ENCODE results near the gene ERCC3. TPM values are rescaled to one million over a fixed set of nuclear protein-coding genes. Genes with fewer than 3 reads are reported as not detected.
A peak's percentile ranks its signal among the peaks of the same experiment; 100 is the strongest.

ERCC3 gene
- total and polyA plus RNA-seq, 4 experiments from 2014 or later, result 22.3 to 62.9 (median 44.3) TPM

- Histone ChIP-seq H3K27ac (ENCODE audit: low read depth, low read length) (no peak overlapping the region), H3K9me3 (ENCODE audit: control insufficient read depth in 1 of 2, low read length in 2 of 2) (no peaks in the 10 kb centered on the region), H3K4me1 (ENCODE audit: insufficient read depth, low read length) (no peaks in the 10 kb centered on the region), H3K4me3 (ENCODE audit: low read length in 2 of 2) (no peak overlapping the region), H3K27me3 (ENCODE audit: insufficient read depth, low read length) (no peaks in the 10 kb centered on the region), H3K36me3 (ENCODE audit: insufficient read depth, low read length) (peaks cover 49% of the 10 kb centered on the region)
- H3K4me1 Mint-ChIP-seq, result no peaks in the 10 kb centered on the region
- CTCF ChIA-PET (ENCODE audit: partially characterized antibody), result no interaction called here
- no peak for DNase-seq
- peak overlapping the region in 1 of 7 donors; percentile 13 for H3K27ac Mint-ChIP-seq
- H3K36me3 Mint-ChIP-seq, result peaks cover 42 to 74% of the 10 kb centered on the region in 2 donors
- POLR2A ChIA-PET (ENCODE audit: partially characterized antibody), result no interaction called here
- no peak overlapping the region for H3K4me3 Mint-ChIP-seq
- intact Hi-C loops (cut with micrococcal nuclease), result no loop called here
- no peaks in the 10 kb centered on the region for H3K27me3 Mint-ChIP-seq
- H3K9me3 Mint-ChIP-seq, result no peaks in the 10 kb centered on the region
These were observed 15.5 kb upstream of the ERCC3 start for GRCh38 chr2:127309468-127309867.

GRCh38 chr2:127308586-127309138 lies 14.7 kb upstream of the ERCC3 start:
- H3K4me3 Mint-ChIP-seq, result no peak overlapping the region
- H3K4me1 Mint-ChIP-seq, result no peaks in the 10 kb centered on the region
- no peaks in the 10 kb centered on the region for H3K27me3 Mint-ChIP-seq

GRCh38 chr2:127305990-127306585 lies 12.1 kb upstream of the ERCC3 start:
- ChIA-PET CTCF (ENCODE audit: partially characterized antibody) (no interaction called here), POLR2A (ENCODE audit: partially characterized antibody) (no interaction called here)
- H3K27ac ChIP-seq (ENCODE audit: low read depth, low read length), result no peak overlapping the region
- Mint-ChIP-seq H3K27ac (peak overlapping the region in 2 of 7 donors; percentile 46 to 66), H3K27me3 (no peaks in the 10 kb centered on the region), H3K36me3 (peaks cover 20 to 51% of the 10 kb centered on the region in 2 donors), H3K4me3 (no peak overlapping the region), H3K9me3 (no peaks in the 10 kb centered on the region), H3K4me1 (no peaks in the 10 kb centered on the region)
- H3K4me1 ChIP-seq (ENCODE audit: insufficient read depth, low read length), result no peaks in the 10 kb centered on the region
- intact Hi-C loops (cut with micrococcal nuclease), result no loop called here
- DNase-seq, result no peak
- H3K27me3 ChIP-seq (ENCODE audit: insufficient read depth, low read length), result no peaks in the 10 kb centered on the region
- H3K36me3 ChIP-seq (ENCODE audit: insufficient read depth, low read length), result peaks cover 29% of the 10 kb centered on the region
- no peak overlapping the region for H3K4me3 ChIP-seq (ENCODE audit: low read length in 2 of 2)
- no peaks in the 10 kb centered on the region for H3K9me3 ChIP-seq (ENCODE audit: control insufficient read depth in 1 of 2, low read length in 2 of 2)

More at GRCh38 chr2:127308586-127309138, 14.7 kb upstream of the ERCC3 start:
- Mint-ChIP-seq H3K9me3 (no peaks in the 10 kb centered on the region), H3K36me3 (peaks cover 36 to 69% of the 10 kb centered on the region in 2 donors), H3K27ac (peak overlapping the region in 2 of 7 donors; percentile 12 to 68)
- DNase-seq, result no peak
- ChIA-PET POLR2A (ENCODE audit: partially characterized antibody) (no interaction called here), CTCF (ENCODE audit: partially characterized antibody) (no interaction called here)
- Histone ChIP-seq H3K36me3 (ENCODE audit: insufficient read depth, low read length) (peaks cover 40% of the 10 kb centered on the region), H3K27ac (ENCODE audit: low read depth, low read length) (no peak overlapping the region), H3K27me3 (ENCODE audit: insufficient read depth, low read length) (no peaks in the 10 kb centered on the region), H3K4me1 (ENCODE audit: insufficient read depth, low read length) (no peaks in the 10 kb centered on the region), H3K9me3 (ENCODE audit: control insufficient read depth in 1 of 2, low read length in 2 of 2) (no peaks in the 10 kb centered on the region), H3K4me3 (ENCODE audit: low read length in 2 of 2) (no peak overlapping the region)
- intact Hi-C loops (cut with micrococcal nuclease), result no loop called here

DNA sequence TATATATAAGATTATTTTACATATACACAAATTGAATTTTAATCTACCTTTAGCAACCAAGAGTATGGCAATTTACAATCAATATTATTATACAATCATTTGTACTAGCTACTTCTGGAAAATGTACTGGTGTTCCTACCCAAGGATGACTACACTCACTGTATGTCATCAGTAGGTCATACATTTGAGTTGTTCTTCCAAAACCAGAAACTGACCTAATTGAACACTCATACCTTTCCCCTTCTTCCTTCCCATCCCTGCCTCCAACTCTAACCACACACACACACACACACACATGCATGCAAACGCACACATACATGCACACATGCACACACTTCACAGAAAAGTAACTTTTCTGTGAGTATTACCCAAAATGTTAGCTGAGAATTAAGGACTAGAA lies 8.2 kb upstream of the ERCC3 start:
- intact Hi-C loops (cut with micrococcal nuclease), result no loop called here
- POLR2A ChIA-PET (ENCODE audit: partially characterized antibody), result no interaction called here

GRCh38 chr2:127293386-127293747 lies 577 bp downstream of the ERCC3 start:
- H3K4me3 Mint-ChIP-seq, result peak overlapping the region; percentile 96 to 99 (median 98)
- H3K27me3 Mint-ChIP-seq, result no peaks in the 10 kb centered on the region
- Histone ChIP-seq H3K36me3 (ENCODE audit: insufficient read depth, low read length) (peaks cover 30% of the 10 kb centered on the region), H3K27me3 (ENCODE audit: insufficient read depth, low read length) (no peaks in the 10 kb centered on the region), H3K4me3 (ENCODE audit: low read length in 2 of 2) (peak overlapping the region; percentile 63 to 96), H3K27ac (ENCODE audit: low read depth, low read length) (peak overlapping the region; percentile 86), H3K9me3 (ENCODE audit: control insufficient read depth in 1 of 2, low read length in 2 of 2) (no peaks in the 10 kb centered on the region), H3K4me1 (ENCODE audit: insufficient read depth, low read length) (peaks cover 13% of the 10 kb centered on the region)
- peaks cover 23 to 51% (median 29%) of the 10 kb centered on the region in 4 donors for H3K4me1 Mint-ChIP-seq
- intact Hi-C loops (cut with micrococcal nuclease), result loop anchor here (5.0 to 10.0 kb wide), 2 partner anchors 209 to 799 kb away; partner anchors contain the start of gene UGGT1
- CTCF ChIA-PET (ENCODE audit: partially characterized antibody), result interaction anchor here (1.0 to 1.7 kb wide), 4 partner anchors 31 to 232 kb away, joined by 3 to 11 read pairs (median 4); no protein-coding TSS in a partner anchor
- DNase-seq, result no peak
- H3K27ac Mint-ChIP-seq, result peak overlapping the region; percentile 81 to 98 (median 95)
- H3K9me3 Mint-ChIP-seq, result no peaks in the 10 kb centered on the region
- peaks cover 37 to 49% of the 10 kb centered on the region in 2 donors for H3K36me3 Mint-ChIP-seq
- POLR2A ChIA-PET (ENCODE audit: partially characterized antibody), result interaction anchor here (0.9 to 2.1 kb wide), 7 partner anchors 10 to 233 kb away, joined by 3 to 11 read pairs (median 3); partner anchors contain the start of genes IWS1 and MAP3K2

More for the DNA sequence above, 8.2 kb upstream of the ERCC3 start:
- Histone ChIP-seq H3K9me3 (ENCODE audit: control insufficient read depth in 1 of 2, low read length in 2 of 2) (no peaks in the 10 kb centered on the region), H3K27me3 (ENCODE audit: insufficient read depth, low read length) (no peaks in the 10 kb centered on the region), H3K27ac (ENCODE audit: low read depth, low read length) (no peak overlapping the region), H3K4me3 (ENCODE audit: low read length in 2 of 2) (no peak overlapping the region), H3K4me1 (ENCODE audit: insufficient read depth, low read length) (no peaks in the 10 kb centered on the region), H3K36me3 (ENCODE audit: insufficient read depth, low read length) (peaks cover 13% of the 10 kb centered on the region)
- no peaks in the 10 kb centered on the region for H3K4me1 Mint-ChIP-seq
- H3K4me3 Mint-ChIP-seq, result no peak overlapping the region
- no peaks in the 10 kb centered on the region for H3K27me3 Mint-ChIP-seq
- H3K36me3 Mint-ChIP-seq, result peaks cover 4 to 26% of the 10 kb centered on the region in 2 donors
- H3K9me3 Mint-ChIP-seq, result no peaks in the 10 kb centered on the region
- CTCF ChIA-PET (ENCODE audit: partially characterized antibody), result interaction anchor here (0.8 kb wide), 1 partner anchor 177 kb away, joined by 4 read pairs; no protein-coding TSS in a partner anchor
- peak overlapping the region in 1 of 7 donors; percentile 1 for H3K27ac Mint-ChIP-seq
- DNase-seq, result no peak

- peak overlapping the region in 1 of 7 donors; percentile 8 for H3K27ac Mint-ChIP-seq
These were observed 5.7 kb downstream of the ERCC3 start for GRCh38 chr2:127288274-127288673.

GRCh38 chr2:127283275-127283674 lies 10.7 kb downstream of the ERCC3 start:
- H3K9me3 ChIP-seq (ENCODE audit: control insufficient read depth in 1 of 2, low read length in 2 of 2), result no peaks in the 10 kb centered on the region
- no peak for DNase-seq
- CTCF ChIA-PET (ENCODE audit: partially characterized antibody), result no interaction called here
- no peaks in the 10 kb centered on the region for H3K27me3 ChIP-seq (ENCODE audit: insufficient read depth, low read length)
- H3K4me1 ChIP-seq (ENCODE audit: insufficient read depth, low read length), result no peaks in the 10 kb centered on the region
- no peak overlapping the region for H3K27ac ChIP-seq (ENCODE audit: low read depth, low read length)
- Mint-ChIP-seq H3K36me3 (peaks cover 83 to 92% of the 10 kb centered on the region in 2 donors), H3K27me3 (no peaks in the 10 kb centered on the region), H3K9me3 (peaks cover 0 to 6% (median under 1%) of the 10 kb centered on the region in 8 donors), H3K4me1 (peaks cover 19 to 26% (median 23%) of the 10 kb centered on the region in 4 donors), H3K27ac (no peak overlapping the region), H3K4me3 (no peak overlapping the region)
- no peak overlapping the region for H3K4me3 ChIP-seq (ENCODE audit: low read length in 2 of 2)
- intact Hi-C loops (cut with micrococcal nuclease), result no loop called here
- POLR2A ChIA-PET (ENCODE audit: partially characterized antibody), result interaction anchor here (0.5 kb wide), 1 partner anchor 11 kb away, joined by 3 read pairs; the partner anchor contains the start of gene ERCC3
- peaks cover 80% of the 10 kb centered on the region for H3K36me3 ChIP-seq (ENCODE audit: insufficient read depth, low read length)

More at GRCh38 chr2:127288274-127288673, 5.7 kb downstream of the ERCC3 start:
- Mint-ChIP-seq H3K9me3 (peaks cover 0 to 6% (median 0%) of the 10 kb centered on the region in 8 donors), H3K4me1 (peaks cover 22 to 42% (median 26%) of the 10 kb centered on the region in 4 donors), H3K36me3 (peaks cover 76 to 88% of the 10 kb centered on the region in 2 donors), H3K4me3 (no peak overlapping the region), H3K27me3 (no peaks in the 10 kb centered on the region)
- H3K36me3 ChIP-seq (ENCODE audit: insufficient read depth, low read length), result peaks cover 72% of the 10 kb centered on the region
- H3K4me3 ChIP-seq (ENCODE audit: low read length in 2 of 2), result no peak overlapping the region
- no peaks in the 10 kb centered on the region for H3K27me3 ChIP-seq (ENCODE audit: insufficient read depth, low read length)
- no peaks in the 10 kb centered on the region for H3K9me3 ChIP-seq (ENCODE audit: control insufficient read depth in 1 of 2, low read length in 2 of 2)
- POLR2A ChIA-PET (ENCODE audit: partially characterized antibody), result no interaction called here
- H3K27ac ChIP-seq (ENCODE audit: low read depth, low read length), result no peak overlapping the region
- DNase-seq, result no peak
- CTCF ChIA-PET (ENCODE audit: partially characterized antibody), result no interaction called here
- intact Hi-C loops (cut with micrococcal nuclease), result no loop called here
- peaks cover 10% of the 10 kb centered on the region for H3K4me1 ChIP-seq (ENCODE audit: insufficient read depth, low read length)

Data from CD4-positive, alpha-beta memory T cell (primary cell).